ENCODE results near the gene LRRC14B.

DNA sequence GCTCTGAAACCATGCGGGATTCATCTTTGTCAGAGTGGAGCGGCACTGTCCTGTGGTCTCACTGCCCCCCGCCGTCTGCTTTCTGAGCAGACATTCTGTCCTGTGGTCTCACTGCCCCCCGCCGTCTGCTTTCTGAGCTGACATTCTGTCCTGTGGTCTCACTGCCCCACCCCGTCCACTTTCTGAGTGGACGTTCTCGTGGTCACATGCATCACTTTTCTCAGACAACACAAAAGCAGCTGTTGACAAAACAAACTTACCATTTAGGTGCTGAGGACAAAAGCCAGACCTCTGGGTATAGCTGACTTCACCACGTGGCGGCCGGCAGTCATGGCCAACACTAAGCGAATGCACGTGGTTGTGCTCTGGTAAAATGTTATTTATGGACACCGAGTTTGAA, 2.8 kb downstream of the LRRC14B start:
- TF ChIP-seq ZNF146 (tag by site-specific recombination; IDR thresholded peaks at IDR 0.05) = no peak
- TF ChIP-seq, protein P1, sequence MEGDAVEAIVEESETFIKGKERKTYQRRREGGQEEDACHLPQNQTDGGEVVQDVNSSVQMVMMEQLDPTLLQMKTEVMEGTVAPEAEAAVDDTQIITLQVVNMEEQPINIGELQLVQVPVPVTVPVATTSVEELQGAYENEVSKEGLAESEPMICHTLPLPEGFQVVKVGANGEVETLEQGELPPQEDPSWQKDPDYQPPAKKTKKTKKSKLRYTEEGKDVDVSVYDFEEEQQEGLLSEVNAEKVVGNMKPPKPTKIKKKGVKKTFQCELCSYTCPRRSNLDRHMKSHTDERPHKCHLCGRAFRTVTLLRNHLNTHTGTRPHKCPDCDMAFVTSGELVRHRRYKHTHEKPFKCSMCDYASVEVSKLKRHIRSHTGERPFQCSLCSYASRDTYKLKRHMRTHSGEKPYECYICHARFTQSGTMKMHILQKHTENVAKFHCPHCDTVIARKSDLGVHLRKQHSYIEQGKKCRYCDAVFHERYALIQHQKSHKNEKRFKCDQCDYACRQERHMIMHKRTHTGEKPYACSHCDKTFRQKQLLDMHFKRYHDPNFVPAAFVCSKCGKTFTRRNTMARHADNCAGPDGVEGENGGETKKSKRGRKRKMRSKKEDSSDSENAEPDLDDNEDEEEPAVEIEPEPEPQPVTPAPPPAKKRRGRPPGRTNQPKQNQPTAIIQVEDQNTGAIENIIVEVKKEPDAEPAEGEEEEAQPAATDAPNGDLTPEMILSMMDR (tag by site-specific recombination; IDR thresholded peaks at IDR 0.05) = no peak
- TF ChIP-seq, protein P2, sequence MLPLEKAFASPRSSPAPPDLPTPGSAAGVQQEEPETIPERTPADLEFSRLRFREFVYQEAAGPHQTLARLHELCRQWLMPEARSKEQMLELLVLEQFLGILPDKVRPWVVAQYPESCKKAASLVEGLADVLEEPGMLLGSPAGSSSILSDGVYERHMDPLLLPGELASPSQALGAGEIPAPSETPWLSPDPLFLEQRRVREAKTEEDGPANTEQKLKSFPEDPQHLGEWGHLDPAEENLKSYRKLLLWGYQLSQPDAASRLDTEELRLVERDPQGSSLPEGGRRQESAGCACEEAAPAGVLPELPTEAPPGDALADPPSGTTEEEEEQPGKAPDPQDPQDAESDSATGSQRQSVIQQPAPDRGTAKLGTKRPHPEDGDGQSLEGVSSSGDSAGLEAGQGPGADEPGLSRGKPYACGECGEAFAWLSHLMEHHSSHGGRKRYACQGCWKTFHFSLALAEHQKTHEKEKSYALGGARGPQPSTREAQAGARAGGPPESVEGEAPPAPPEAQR (tag by site-specific recombination; IDR thresholded peaks at IDR 0.05) = no peak
